HG03342 (cell line): ENCODE data around the gene NBAS.
"Not testable (repeated sequence)": the region's sequence is repeated elsewhere in the genome, so short reads cannot be mapped to it uniquely, and the experiment has no call there.

Experiments
- ATAC-seq: cut with Tn5 transposase; IDR thresholded peaks from one replicate; pipeline ENCODE4 v1.9.1; 2021; ENCODE audit warnings: mild to moderate bottlenecking, moderate library complexity; ENCODE audit not compliant: unreplicated experiment

NBAS gene

DNA sequence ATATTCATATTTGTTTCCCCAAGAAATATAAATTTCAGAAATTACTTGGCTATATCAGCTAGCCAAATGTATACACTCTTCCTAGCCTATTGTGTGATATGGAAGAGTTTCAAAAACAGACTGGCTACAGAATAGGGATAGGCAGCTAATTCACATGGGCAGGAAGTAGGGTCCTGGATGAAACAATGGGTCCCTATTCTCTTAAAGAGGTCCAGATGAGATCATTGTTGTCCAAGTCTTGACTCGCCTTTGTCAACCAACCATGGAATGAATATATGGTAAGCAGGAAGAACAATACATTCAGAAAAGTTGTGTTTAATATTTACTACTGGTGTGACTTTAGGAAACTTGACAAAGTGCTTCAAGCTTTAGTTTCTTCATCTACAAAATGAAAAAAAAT is 319.9 kb downstream of the NBAS start:
- ATAC-seq = no peak

DNA sequence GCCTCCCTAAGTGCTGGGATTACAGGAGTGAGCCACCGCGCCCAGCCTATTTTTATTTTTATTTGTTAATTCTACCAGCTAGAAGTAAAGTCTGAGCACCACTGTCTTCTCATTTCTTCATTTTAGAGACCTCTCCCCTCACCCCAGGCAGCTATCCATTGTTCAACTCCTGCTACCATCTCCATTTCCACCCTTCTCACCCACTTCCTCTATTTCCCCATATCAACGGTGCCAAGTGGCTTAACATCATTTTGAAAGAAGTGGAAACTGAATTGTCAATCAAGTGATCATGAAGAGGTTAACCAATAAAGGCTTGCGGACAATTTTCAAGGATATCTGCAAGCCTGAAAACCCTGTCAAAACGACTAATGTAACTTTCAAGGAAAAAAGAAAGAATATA is 323.1 kb downstream of the NBAS start:
- no peak for ATAC-seq

DNA sequence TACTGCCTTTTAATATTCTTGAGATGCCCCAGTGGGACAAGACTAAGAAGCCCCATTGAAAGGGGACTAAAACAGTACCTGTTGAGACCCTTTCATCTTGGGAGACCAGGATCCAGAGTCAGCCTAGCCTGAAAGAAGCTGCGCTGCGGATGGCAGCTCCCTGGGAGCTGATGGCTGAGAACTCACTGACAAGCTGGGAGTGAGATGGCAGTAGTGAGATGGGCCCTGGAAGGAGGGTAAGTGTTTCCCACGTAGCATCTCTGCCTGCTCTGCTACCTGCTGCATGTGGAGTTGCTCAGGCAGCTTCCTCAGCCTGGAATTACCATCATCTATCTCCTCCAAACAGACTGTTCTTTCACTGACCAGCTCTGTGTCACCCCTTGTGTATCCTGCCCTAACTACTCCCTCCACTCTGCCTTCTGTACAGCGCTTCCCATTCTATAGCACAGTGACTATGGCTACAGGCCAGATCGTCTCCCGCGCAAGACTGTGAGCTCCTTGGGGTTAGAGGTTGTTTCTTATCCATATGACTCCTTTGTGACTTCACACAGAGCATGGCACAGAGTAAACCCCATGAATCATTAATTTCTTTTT is 330.4 kb downstream of the NBAS start:
- ATAC-seq = no peak

DNA sequence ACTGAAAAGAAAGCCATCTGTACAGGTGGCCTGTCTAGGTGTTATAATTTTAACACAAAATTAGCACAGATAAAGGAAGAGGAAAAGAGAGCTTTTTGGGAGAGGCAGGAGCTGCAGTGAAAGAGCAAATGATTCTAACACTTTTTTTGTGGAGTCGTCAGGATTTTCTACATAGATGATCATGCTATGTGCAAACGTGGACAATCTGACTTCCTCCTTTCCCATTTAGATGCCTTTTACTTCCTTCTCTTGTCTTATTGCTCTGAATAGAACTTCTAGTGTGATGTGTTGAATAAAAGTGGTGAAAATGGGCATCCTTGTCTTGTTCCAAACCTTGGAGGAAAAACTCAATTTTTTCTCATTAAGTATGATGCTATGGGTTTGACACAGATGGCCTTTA is 334.5 kb downstream of the NBAS start:
- ATAC-seq = no peak

DNA sequence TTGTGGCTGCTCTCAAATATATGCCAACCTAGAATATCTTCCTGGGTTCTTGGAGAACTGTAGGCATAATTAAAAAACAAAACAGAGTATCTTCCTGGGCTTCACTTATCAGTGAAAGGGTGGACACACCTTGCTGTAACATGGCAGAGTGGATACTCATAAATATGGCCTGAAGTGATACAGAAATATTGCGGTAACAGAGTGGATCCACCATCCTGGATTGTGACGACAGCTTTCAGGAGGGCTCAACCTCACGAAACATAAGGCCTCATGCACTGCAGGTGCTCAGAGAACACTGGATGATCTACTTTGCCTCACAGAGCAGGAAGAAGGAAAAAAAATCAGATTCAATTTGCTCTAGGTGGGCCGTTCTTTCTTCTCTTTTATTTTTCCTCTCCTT is 336.0 kb downstream of the NBAS start:
- ATAC-seq = no peak

DNA sequence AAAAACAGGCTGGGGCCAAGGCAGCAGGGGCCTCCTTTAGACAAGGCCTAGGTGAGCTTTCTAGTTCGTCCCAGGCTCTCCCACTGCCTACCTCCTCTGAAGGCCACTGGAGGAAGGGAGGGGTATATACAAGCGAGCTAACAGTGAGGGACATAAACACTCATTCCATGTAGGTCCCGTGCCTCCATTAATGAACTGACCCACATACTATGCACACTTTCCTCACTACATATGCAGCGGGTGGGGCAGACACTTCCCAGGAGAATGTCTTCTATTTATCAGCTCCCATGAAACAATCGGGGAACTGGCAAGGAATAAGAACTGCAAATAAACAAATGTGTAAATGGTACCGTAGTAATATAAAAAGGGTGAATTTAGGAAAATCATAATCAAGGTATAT is 336.5 kb downstream of the NBAS start:
- no peak for ATAC-seq

DNA sequence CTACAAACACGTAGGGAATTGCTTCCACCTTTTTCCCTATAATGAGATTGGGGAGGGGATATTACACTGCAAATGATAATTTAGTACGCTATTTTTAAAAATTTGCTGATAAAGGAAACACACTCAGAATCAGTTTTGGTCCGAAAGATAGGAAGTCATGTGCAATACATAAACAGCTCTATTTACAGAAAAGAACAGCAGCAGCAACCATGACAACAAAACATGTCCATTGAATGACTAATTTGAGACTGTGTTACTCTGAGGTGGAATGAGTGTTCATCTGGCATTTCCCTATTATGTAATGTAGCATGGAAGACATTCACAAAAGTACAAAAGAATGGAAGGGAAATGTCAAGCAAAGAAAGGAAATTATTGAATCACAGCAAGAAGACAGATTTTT is 337.2 kb downstream of the NBAS start:
- peak; percentile 71 for ATAC-seq

DNA sequence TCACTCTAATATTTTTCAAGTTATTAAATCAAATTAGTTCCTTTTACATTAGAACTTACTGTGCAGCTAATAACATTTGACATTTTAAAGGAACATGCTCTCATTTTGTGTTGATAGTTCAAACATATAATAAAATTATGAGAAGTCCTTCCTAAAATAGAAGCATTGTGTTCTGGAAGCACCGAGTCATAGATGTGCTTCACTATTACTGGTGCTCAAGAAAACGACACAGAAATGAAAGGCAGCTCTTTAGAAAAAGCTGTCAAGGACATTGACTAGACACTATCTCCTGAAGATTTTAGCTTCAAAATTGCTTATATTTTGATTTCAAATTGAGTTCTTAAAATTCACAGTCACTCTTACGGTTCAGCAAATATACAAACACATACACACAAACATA is 338.3 kb downstream of the NBAS start:
- ATAC-seq = no peak

DNA sequence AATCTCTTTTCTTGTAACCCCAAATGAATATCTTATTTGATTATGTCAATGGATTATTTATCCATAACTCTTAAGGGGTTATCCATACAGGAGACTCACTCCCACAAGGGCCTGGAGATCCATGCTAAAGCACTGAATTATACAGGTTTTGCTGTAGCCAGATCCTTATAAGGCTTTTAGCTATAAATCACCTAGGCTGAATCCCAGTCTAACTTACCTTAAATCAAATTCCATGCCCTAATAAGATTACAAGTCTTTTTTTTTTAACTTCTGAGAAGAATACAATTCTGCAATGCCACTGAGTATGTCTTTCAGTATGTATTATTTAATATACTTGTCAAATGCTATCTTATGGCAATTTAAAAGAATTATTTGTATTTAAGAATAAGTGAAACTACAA is 340.5 kb downstream of the NBAS start:
- no peak for ATAC-seq

DNA sequence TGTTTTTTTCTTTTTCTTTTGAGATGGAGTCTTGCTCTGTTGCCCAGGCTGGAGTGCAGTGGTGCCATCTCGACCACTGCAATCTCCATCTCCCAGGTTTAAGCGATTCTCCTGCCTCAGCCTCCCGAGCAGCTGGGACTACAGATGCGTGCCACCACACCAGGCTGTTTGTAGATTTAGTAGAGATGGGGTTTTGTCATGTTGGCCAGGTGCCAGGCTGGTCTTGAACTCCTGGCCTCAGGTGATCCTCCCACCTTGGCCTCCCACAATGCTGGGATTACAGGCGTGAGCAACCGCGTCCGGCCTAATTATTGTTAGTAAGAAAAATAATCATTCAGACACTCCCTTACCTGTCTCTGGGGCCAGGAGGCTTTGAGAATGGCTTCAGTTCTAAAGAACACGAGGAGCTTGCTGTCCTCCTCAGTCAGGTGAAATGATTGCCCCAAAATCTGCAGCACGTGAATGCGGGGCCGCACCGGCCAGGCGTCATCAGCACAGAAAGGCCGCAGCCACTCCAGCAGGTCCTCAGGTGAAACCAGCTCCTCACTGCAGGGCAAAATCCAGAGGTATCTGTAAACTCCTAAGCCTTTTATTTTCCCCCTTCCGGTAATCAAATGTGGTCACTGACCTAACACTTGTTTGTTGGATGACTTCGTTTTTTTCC is 342.6 kb downstream of the NBAS start:
- no peak for ATAC-seq

DNA sequence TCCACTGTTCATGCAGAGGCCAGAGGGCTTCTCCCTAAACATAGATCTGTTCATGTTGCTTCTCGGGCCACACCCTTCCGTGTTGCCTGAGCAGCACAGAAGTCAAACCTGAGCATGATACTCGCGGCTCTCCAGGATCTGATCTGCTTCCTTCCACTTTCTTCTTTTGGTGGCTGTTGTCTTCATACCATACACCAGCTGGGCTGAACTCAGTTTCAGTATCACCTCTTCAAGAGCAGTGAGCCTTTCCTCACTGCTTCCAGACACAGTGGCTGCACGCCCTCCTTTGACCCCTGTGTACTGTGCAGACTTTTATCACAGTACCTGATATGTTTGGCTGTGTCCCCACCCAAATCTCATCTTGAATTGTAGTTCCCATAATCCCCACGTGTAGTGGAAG is 348.9 kb downstream of the NBAS start:
- ATAC-seq = no peak

DNA sequence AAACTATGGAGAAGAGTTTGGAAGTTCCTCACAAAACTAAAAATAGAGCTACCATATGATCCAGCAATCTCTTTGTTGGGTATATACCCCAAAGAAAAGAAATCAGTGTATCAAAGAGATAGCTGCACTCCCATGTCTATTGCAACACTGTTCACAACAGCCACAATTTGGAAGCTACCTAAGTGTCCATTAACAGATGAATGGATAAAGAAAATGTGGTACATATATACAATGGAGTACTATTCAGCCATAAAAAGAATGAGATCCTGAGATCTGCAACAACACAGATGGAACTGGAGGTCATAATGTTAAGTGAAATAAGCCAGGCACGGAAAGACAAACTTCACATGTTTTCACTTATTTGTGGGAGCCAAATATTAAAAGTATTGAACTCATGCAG is 350.6 kb downstream of the NBAS start:
- ATAC-seq = not testable (repeated sequence)

DNA sequence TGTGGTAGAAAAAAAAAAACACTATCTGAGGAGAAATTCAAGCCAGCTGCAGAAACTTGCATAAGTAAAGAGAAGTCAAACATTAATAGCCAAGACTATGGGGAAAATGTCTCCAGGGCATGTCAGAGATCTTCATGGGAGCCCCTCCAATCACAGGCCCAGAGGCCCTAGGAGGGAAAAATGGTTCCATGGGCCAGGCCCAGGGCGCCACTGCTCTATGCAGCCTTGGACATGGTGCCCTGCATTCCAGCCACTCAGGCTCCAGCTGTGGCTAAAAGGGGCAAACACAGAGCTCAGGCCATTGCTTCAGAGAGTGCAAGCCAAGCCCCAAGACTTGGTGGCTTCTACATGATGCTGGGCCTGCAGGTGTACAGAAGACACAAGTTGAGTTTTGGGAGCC is 354.7 kb downstream of the NBAS start:
- no peak for ATAC-seq

DNA sequence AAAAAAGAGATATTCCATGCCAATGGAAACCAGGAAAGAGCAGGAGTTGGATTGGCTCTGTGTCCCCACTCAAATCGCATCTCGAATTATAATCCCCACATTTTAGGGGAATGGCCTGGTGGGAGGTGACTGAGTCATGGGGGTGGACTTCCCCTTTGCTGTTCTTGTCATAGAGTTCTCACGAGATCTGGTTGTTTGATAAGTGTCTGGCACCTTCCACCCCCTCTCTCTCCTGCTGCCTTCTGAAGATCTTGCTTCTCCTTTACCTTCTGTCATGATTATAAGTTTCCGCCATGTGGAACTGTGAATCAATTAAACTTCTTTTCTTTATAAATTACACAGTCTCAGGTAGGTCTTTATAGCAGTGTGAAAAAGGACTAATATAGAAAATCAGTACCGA is 355.6 kb downstream of the NBAS start:
- ATAC-seq = no peak

DNA sequence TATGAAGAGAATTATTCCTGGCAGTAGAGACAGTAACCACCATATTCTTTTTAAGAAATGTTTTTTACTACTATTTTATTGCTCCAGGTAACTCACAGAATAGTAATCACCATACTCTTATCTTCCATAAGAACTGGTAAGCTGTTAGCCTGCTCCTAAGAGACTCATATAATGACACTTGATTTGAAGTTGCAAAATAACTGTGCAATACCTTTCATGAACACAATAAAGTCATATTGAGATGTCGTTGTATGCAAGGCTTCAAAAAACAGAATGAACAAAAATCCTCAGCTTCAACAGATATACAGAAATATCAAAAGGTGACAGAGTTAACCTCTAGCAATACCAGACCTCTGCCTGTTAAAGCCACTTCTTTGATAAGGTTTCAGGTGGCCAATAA is 360.1 kb downstream of the NBAS start:
- ATAC-seq = no peak

DNA sequence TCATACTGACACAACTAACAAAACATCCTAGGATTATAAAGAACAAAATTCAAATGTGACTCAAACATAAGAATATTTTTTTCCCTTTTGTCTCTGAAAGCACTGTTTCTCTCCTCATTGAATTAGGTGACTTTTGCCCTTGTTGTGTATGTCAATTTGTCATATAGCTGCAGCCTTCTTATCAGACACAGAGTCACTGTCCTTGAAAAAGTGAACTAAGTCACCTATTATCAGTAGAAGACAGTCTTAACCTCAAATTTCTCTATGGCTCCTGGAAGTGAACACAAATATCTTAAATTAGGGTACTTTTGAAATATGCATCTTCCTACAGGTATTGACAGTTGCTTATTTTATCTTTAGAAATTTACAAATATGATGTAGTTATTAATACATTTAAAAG is 360.6 kb downstream of the NBAS start:
- ATAC-seq = no peak

DNA sequence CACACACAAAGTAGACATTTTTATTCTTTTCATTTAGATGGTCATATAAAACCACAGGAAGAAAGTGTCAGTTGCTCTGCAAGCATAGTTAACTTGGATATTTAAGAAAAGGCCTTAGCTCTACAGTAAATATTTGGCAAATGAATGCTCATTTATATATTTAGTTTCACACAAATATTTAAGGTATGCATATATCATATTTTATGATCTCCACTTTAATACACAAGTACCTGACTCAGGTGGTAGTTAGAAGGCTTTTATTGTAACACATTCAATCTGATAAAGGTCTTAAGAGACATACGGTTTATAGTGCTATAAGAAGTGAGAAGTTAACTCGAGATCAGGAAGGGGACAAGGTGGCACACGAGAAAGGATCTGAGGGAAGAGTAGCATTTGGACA is 363.1 kb downstream of the NBAS start:
- no peak for ATAC-seq

DNA sequence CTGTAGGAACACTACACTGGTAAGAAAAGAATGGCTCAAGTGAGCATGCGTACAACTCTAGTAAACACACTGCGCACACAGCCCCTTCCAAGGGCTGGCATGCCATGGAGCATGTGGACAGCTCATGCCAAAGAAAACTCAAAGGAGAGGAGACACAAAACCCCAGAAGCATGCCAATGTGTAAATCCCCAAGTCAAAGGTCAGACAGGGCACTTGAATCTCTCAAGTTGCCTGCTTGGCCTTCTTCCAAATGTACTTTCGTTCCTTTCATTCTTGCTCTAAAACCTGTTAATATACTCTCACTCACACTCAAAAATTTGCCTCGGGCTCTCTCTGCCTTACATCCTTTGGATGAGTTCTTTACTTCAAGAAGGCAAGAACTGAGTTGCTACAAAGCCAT is 365.3 kb downstream of the NBAS start:
- ATAC-seq = no peak

DNA sequence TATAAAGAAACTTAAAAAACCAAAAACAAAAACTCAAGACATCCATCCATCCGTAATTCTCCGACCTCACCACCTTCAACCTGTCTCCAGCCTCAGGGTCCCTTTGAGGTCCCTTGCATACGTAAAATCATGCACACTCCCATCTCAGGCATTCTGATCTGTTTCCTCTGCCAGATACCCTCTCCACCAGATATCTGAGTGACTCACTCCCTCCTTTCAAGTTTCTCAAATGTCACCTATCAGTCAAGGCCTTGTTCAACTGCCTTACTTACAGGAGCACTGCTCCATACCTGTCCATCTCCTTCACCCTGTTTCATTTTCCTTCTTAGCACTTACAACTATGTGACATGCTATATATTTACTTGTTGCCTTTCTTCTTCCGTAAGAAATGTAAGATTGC is 369.3 kb downstream of the NBAS start:
- no peak for ATAC-seq

DNA sequence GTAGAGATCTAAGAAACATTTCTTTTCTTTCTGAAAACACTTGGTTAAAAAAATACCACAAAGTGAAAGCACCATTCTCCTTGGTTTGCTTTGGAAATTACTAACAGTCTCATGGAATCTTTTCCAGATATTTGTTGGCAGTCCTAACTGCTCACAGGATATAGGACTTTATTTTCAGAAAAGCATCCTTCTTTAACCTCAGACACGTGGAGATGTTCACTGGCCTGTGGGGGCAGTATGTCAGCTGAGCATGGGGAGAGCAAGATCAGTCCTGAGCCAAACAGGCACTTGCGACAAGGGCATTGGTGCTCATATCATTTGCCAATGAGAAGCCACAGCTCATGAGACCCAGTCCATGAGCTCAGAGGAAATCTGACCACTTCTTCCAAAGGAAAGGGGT is 371.9 kb downstream of the NBAS start:
- no peak for ATAC-seq

DNA sequence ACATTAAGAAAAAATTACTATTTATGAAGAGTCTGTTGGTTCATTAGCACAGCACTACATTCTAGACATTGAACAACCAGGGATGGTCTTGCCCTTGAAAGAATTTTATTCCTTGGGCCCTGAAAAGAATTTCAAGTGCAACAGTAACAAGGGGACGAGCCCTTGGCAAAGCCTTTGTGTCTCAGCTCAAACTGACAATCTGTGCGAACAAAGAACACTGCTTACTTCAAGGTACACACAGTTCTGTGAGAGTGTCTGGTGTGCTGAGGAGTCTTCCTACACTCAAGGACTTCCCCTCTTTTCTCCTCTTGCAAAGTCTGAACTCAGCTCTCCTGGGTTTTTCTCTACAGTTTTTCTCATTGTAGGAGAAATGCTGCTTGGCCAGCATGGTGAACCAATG is 373.4 kb downstream of the NBAS start:
- ATAC-seq = no peak

DNA sequence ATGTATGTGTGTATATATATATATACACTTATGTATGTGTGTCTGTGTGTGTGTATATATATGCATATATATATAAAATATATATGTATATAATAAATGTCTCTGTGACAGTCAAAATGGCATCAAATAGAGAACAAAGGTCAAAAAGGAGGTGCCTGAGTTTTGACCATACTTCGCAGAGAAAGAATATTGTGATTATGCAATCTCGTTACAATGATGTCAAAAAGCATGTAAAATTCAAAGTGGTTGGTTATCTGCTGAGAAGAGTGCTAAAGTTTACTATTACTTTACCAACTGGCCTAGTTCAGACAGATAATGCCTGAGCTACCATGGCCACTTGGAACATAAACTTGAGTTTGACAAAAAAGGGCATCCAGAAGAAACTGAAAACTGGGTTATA is 375.0 kb downstream of the NBAS start:
- no peak for ATAC-seq

DNA sequence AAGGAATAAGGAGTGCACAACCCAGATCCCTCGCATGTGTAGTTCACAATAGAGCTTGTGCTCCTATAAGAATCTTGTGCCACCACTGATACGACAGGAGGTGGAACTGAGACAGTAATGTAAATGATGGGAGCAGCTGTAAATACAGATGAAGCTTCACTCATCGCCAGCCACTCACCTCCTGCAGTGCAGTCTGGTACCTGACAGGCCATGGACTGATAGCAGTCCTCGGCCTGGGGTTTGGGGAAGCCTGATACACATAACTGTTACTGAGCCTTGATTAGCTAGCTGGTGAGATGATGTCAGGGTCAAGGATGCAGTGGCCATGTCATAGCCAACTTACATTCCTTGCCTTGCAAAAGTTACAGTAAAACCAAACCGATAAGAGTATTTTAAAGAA is 376.6 kb downstream of the NBAS start:
- ATAC-seq = no peak
